ENCODE results near the gene UGDH. TPM values are rescaled to one million over a fixed set of nuclear protein-coding genes. Genes with fewer than 3 reads are reported as not detected.
A peak's percentile ranks its signal among the peaks of the same experiment; 100 is the strongest.

The UGDH gene
- total and polyA plus RNA-seq, 2 of the 13 experiments (the other 11 are each of a cell fraction or from before 2014, with no cell fraction given) = 99.0 to 384 TPM

DNA sequence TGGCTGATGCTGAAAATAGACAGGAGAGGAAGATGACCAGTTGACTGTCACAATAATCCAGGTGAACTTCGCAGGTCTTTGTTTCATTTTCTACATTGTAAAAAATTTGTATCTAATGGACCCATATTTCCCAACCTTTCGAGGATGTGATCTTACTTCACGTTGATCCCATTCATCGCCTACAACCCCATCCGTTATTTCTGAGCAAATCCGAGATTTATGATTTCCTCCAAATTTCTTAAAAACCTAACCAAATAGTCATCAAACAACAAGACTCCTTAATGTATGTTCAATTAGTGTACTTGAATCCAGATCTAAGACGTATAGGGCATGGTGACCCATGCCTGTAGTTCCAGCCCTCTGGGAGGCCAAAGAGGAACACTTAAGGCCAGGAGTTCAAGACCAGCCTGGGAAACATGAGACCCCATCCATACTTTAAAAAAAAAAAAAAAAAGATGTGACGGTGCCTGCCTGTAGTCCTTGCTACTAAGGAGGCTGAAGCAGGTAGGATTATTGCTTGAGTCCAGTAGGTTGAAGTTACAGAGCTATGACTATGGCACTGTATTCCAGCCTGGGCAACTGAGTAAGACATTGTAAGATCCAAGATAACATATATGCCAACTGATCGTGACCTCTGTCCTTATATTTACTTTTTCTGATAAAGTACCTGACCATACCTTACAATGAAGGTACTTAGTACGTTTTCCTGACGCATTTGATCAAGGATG lies 74.2 kb downstream of the UGDH start:
- intact Hi-C loops (cut with micrococcal nuclease; ENCODE audit: unreplicated experiment) = loop anchor here (5.0 kb wide), 1 partner anchor 271 kb away; the partner anchor contains the start of gene WDR19
- CTCF ChIA-PET (ENCODE audit: low intra/inter-chr PET ratio, low total read pairs) = no interaction called here

More for the DNA sequence above, 74.2 kb downstream of the UGDH start:
- H3K9me3 ChIP-seq (ENCODE audit: low read length) = no peaks in the 10 kb centered on the region
- FAIRE-seq (no peak), DNase-seq (ENCODE audit: low spot score) (no peak), ATAC-seq (no peak)
- H3K79me2 ChIP-seq (ENCODE audit: insufficient read depth, low read length) = peaks cover 29% of the 10 kb centered on the region
- no peak overlapping the region for H3K4me3 ChIP-seq (replicated peaks in 1 of 3; ENCODE audit: insufficient read depth in 1 of 3, low read depth in 2 of 3, low read length in 3 of 3)
- WGBS (ENCODE audit: low lambda C conversion rate) = 95% methylated on average over 11 of the region's 11 CpGs
- peaks cover 60% of the 10 kb centered on the region for H4K20me1 ChIP-seq (ENCODE audit: insufficient read depth, low read length)
- H3K4me2 ChIP-seq (ENCODE audit: low read depth, low read length) = no peak overlapping the region
- H3K27ac ChIP-seq (ENCODE audit: extremely low read length, insufficient read depth, low read length) = no peak overlapping the region
- in situ Hi-C loops (cut with HindIII; ENCODE audit: extremely low pct_ligation_motif_present, low pct_unique_long_range_greater_than_20kb) = no loop called here
- peaks cover 82% of the 10 kb centered on the region for H3K4me1 ChIP-seq (ENCODE audit: insufficient read depth, low read length)
- POLR2A ChIA-PET = interaction anchor here (0.8 to 3.4 kb wide), 4 partner anchors 23 to 87 kb away, joined by 3 to 20 read pairs (median 6); partner anchors contain the start of genes KLB and RFC1
- 0 out of 2 replicates have a peak, but pooled peaks have one; percentile 18 for TF ChIP-seq MBD4 (IDR thresholded peaks at IDR 0.05; ENCODE audit: borderline replicate concordance, low read length)
- TF ChIP-seq POLR2G (IDR thresholded peaks at IDR 0.05; ENCODE audit: low read depth, low read length) = peak; percentile 40; the same call in 1 of the 2 replicates
- no peak for TF ChIP-seq ADNP (CRISPR knock-in tag; IDR thresholded peaks at IDR 0.05)
- no peak for TF ChIP-seq SETDB1 (CRISPR knock-in tag; IDR thresholded peaks at IDR 0.05; ENCODE audit: borderline replicate concordance)
- TF ChIP-seq RBFOX2 (IDR thresholded peaks at IDR 0.05; ENCODE audit: low read depth, low read length) = peak; percentile 76
- 0 out of 2 replicates have a peak, but pooled peaks have one; percentile 29 for TF ChIP-seq ZNF740 (CRISPR knock-in tag; IDR thresholded peaks at IDR 0.05)
- TF ChIP-seq ZNF460 (CRISPR knock-in tag; IDR thresholded peaks at IDR 0.05; ENCODE audit: borderline replicate concordance) = no peak
- no peak for TF ChIP-seq TFDP1 (CRISPR knock-in tag; IDR thresholded peaks at IDR 0.05; ENCODE audit: borderline replicate concordance)
- peak; percentile 27 for TF ChIP-seq RBM22 (optimal IDR thresholded peaks at IDR 0.05; ENCODE audit: low read length)
- TF ChIP-seq GTF2F1 (IDR thresholded peaks at IDR 0.05; ENCODE audit: low read length) = no peak
- TF ChIP-seq FOXJ3 (CRISPR knock-in tag; IDR thresholded peaks at IDR 0.05; ENCODE audit: borderline replicate concordance) = 0 out of 2 replicates have a peak, but pooled peaks have one; percentile 28
- TF ChIP-seq AGO2 (optimal IDR thresholded peaks at IDR 0.05; ENCODE audit: low read depth, low read length) = peak; percentile 60
- TF ChIP-seq, protein P1, sequence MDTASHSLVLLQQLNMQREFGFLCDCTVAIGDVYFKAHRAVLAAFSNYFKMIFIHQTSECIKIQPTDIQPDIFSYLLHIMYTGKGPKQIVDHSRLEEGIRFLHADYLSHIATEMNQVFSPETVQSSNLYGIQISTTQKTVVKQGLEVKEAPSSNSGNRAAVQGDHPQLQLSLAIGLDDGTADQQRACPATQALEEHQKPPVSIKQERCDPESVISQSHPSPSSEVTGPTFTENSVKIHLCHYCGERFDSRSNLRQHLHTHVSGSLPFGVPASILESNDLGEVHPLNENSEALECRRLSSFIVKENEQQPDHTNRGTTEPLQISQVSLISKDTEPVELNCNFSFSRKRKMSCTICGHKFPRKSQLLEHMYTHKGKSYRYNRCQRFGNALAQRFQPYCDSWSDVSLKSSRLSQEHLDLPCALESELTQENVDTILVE (CRISPR knock-in tag; IDR thresholded peaks at IDR 0.05) = 0 out of 2 replicates have a peak, but pooled peaks have one; percentile 23
- H3K9ac ChIP-seq (ENCODE audit: insufficient read depth, low read depth, low read length) = no peak overlapping the region
- peaks cover 9 to 62% of the 10 kb centered on the region in 2 experiments for H3K36me3 ChIP-seq (replicated peaks in 1 of 2; ENCODE audit: control insufficient read depth in 1 of 2, insufficient read depth in 2 of 2, low read length in 2 of 2)
- BruUV-seq (replicated peaks) = no TSS peak
- H2AFZ ChIP-seq (ENCODE audit: low read length) = no peak overlapping the region
- H3K27me3 ChIP-seq (ENCODE audit: control insufficient read depth in 1 of 2, insufficient read depth in 2 of 2, low read length in 2 of 2) = no peaks in the 10 kb centered on the region; a peak in 1 of 5 replicates
